OCI-LY3 (cell line): ENCODE results near the gene NEO1.

Source experiments
- H2AFZ ChIP-seq: fragments of 200-600, 300-600 bp; shearing (Covaris generic); 2 replicates; pipeline ENCODE4 v1.6.0; 2014; ENCODE audit warnings: antibody characterized with exemption, low read depth, low read length
- H3K27ac ChIP-seq: fragments of 200-600, 300-600 bp; sonication (generic); 2 replicates; pipeline ENCODE4 v1.5.1; 2014; ENCODE audit warnings: mild to moderate bottlenecking, low read length, moderate library complexity, mixed read lengths
- H3K27me3 ChIP-seq: fragments of 200-600, 300-600 bp; sonication (generic); 2 replicates; pipeline ENCODE4 v1.6.1; 2014; ENCODE audit warnings: low read depth, low read length, mixed read lengths
- H3K36me3 ChIP-seq: fragments of 200-600, 300-600 bp; sonication (generic); replicated peaks from 2 replicates; pipeline ENCODE3; 2014; ENCODE audit warnings: low read depth, low read length, mixed read lengths
- H3K4me1 ChIP-seq: fragments of 300-600, 200-600 bp; sonication (generic); 2 replicates; pipeline ENCODE4 v1.6.1; 2014; ENCODE audit warnings: low read length, mixed read lengths
- H3K4me2 ChIP-seq: fragments of 200-600, 300-600 bp; sonication (generic); 2 replicates; pipeline ENCODE4 v1.6.1; 2014; ENCODE audit warnings: low read length, mixed read lengths
- H3K4me3 ChIP-seq: fragments of 300-600, 200-600 bp; sonication (generic); 2 replicates; pipeline ENCODE4 v1.5.1; 2014; ENCODE audit warnings: antibody characterized with exemption, mild to moderate bottlenecking, low read length, moderate library complexity
- H3K79me2 ChIP-seq: fragments of 300-600, 200-600 bp; shearing (Covaris generic); 2 replicates; pipeline ENCODE4 v1.6.1; 2014; ENCODE audit warnings: mild to moderate bottlenecking, low read length, mixed read lengths
- H3K9ac ChIP-seq: fragments of 300-600, 200-600 bp; shearing (Covaris generic); 2 replicates; pipeline ENCODE4 v1.6.0; 2014; ENCODE audit warnings: mild to moderate bottlenecking, low read length, moderate library complexity
- H3K9me3 ChIP-seq: fragments of 200-600, 300-600 bp; shearing (Covaris generic); 2 replicates; pipeline ENCODE4 v1.6.1; 2014; ENCODE audit warnings: low read length, mixed read lengths; ENCODE audit not compliant: insufficient read depth
- H4K20me1 ChIP-seq: fragments of 200-600, 300-600 bp; sonication (generic); 2 replicates; pipeline ENCODE4 v1.6.1; 2016; ENCODE audit warnings: low read length, mixed read lengths; ENCODE audit not compliant: insufficient read depth
- CTCF ChIP-seq: fragments of 200-600, 300-600 bp; sonication (generic); IDR thresholded peaks from 2 replicates; pipeline ENCODE4 v1.5.1; 2014; ENCODE audit warnings: antibody characterized with exemption, low read length, low read depth
- EZH2phosphoT487 ChIP-seq: fragments of 200-600 bp; shearing (Covaris generic); IDR thresholded peaks from 2 replicates; pipeline ENCODE4 v1.6.1; 2018; ENCODE audit warnings: antibody characterized with exemption, mixed run types, low read depth

Gene NEO1

GRCh38 chr15:73331991-73332925 is 280.0 kb downstream of the NEO1 start:
- no peak for TF ChIP-seq EZH2phosphoT487
- no peak for TF ChIP-seq CTCF

GRCh38 chr15:73333001-73333400 is 280.7 kb downstream of the NEO1 start:
- Histone ChIP-seq H3K9ac (no peak overlapping the region), H3K4me2 (no peak overlapping the region), H3K4me1 (no peaks in the 10 kb centered on the region), H3K4me3 (no peak overlapping the region), H3K36me3 (no peaks in the 10 kb centered on the region), H4K20me1 (no peaks in the 10 kb centered on the region), H2AFZ (no peak overlapping the region), H3K79me2 (no peaks in the 10 kb centered on the region), H3K27ac (no peak overlapping the region), H3K27me3 (peaks cover 3% of the 10 kb centered on the region), H3K9me3 (no peaks in the 10 kb centered on the region)
- no peak for TF ChIP-seq EZH2phosphoT487
- no peak for TF ChIP-seq CTCF

More at GRCh38 chr15:73331991-73332925, 280.0 kb downstream of the NEO1 start:
- Histone ChIP-seq H3K79me2 (no peaks in the 10 kb centered on the region), H2AFZ (no peak overlapping the region), H3K4me2 (no peak overlapping the region), H3K9me3 (no peaks in the 10 kb centered on the region), H3K27ac (no peak overlapping the region), H3K9ac (no peak overlapping the region), H3K4me3 (no peak overlapping the region), H3K36me3 (no peaks in the 10 kb centered on the region), H4K20me1 (no peaks in the 10 kb centered on the region), H3K27me3 (peaks cover 3% of the 10 kb centered on the region), H3K4me1 (no peaks in the 10 kb centered on the region)

- Histone ChIP-seq H3K36me3 (no peaks in the 10 kb centered on the region), H3K4me2 (no peak overlapping the region), H3K9ac (no peak overlapping the region), H3K27ac (no peak overlapping the region), H3K9me3 (no peaks in the 10 kb centered on the region), H3K4me3 (no peak overlapping the region), H4K20me1 (no peaks in the 10 kb centered on the region), H3K4me1 (no peaks in the 10 kb centered on the region), H3K79me2 (no peaks in the 10 kb centered on the region), H3K27me3 (peaks cover 3% of the 10 kb centered on the region), H2AFZ (no peak overlapping the region)
- no peak for TF ChIP-seq EZH2phosphoT487
- no peak for TF ChIP-seq CTCF
These were observed 281.8 kb downstream of the NEO1 start for GRCh38 chr15:73334086-73334485.

- Histone ChIP-seq H3K9ac (no peak overlapping the region), H3K4me1 (no peaks in the 10 kb centered on the region)
These were observed 282.8 kb downstream of the NEO1 start for GRCh38 chr15:73335026-73335425.

More at GRCh38 chr15:73335026-73335425, 282.8 kb downstream of the NEO1 start:
- no peaks in the 10 kb centered on the region for H3K9me3 ChIP-seq
- H3K79me2 ChIP-seq = no peaks in the 10 kb centered on the region
- no peaks in the 10 kb centered on the region for H3K36me3 ChIP-seq
- H3K4me3 ChIP-seq = no peak overlapping the region
- peaks cover 3% of the 10 kb centered on the region for H3K27me3 ChIP-seq
- H3K27ac ChIP-seq = no peak overlapping the region
- no peak overlapping the region for H2AFZ ChIP-seq
- H3K4me2 ChIP-seq = no peak overlapping the region
- no peaks in the 10 kb centered on the region for H4K20me1 ChIP-seq
- TF ChIP-seq CTCF = no peak
- no peak for TF ChIP-seq EZH2phosphoT487
